ENCODE data around the gene IMPDH1. TPM values are rescaled to one million over a fixed set of nuclear protein-coding genes. Genes with fewer than 3 reads are reported as not detected.

IMPDH1 gene
- total and polyA plus RNA-seq, 9 of the 15 experiments (the other 6 are each of a cell fraction or from before 2014, with no cell fraction given) = 0.80 to 118 (median 64.3) TPM

DNA sequence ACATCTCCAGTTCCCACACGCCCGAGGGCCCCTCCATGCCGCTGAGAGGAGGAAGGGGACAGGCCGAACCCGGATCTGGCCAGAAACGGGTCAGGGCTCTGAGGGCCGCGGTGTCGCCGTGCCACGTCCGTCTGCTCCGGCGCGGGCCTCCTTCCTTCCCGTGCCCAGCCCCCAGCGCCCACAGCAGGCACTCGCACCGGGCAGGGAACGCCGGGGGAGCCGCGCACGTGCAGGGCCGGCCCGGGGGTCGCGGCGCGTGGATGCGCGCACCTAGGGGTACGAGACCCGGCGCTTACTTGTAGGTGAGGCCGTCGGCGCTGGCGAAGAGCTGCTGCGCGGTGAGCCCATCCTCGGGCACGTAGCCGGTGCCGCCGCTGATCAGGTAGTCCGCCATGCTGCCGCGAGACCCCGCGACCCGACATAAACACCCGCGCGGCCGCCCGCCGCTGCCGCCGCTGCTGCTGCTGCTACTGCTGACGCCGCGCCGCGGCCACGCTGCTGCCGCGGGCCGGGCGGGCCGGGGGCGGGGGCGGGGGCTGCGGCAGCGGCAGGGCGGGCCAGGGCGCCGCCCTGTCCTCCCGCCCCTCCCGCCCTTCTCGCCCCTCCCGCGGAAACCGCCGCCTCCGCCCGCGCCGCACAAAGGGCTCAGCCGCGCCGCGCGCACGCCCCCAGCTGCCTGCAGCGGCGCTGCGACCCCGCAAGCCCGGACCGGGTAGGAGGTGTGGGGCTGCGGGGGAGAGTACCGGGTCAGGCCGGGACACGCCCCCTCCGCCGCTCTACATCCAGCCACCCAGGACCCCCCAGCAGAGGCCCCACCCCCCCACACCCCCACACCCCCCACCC, 4.1 kb downstream of the IMPDH1 start (continued):
- no peak for TF ChIP-seq HOXB6 (CRISPR knock-in tag; IDR thresholded peaks at IDR 0.05; ENCODE audit: borderline replicate concordance)
- no peak for TF ChIP-seq BRF2 (IDR thresholded peaks at IDR 0.05; ENCODE audit: borderline replicate concordance, insufficient read depth, insufficient read length)
- 0 out of 2 replicates have a peak, but pooled peaks have one; percentile 30 for TF ChIP-seq ZBTB9 (CRISPR knock-in tag; IDR thresholded peaks at IDR 0.05)
- no peak for TF ChIP-seq ZNF584 (CRISPR knock-in tag; IDR thresholded peaks at IDR 0.05; ENCODE audit: low read depth)
- TF ChIP-seq SMAD3 (CRISPR knock-in tag; conservative IDR thresholded peaks at IDR 0.05) = no peak
- 0 out of 2 replicates have a peak, but pooled peaks have one; percentile 18 for TF ChIP-seq SUPT5H (IDR thresholded peaks at IDR 0.05)
- no peak for TF ChIP-seq E2F8 (IDR thresholded peaks at IDR 0.05; ENCODE audit: low read depth, partially characterized antibody)
- no peak; the same call in 1 of the 2 replicates for TF ChIP-seq ZSCAN32 (CRISPR knock-in tag; IDR thresholded peaks at IDR 0.05)
- no peak for TF ChIP-seq ZNF830 (CRISPR knock-in tag; IDR thresholded peaks at IDR 0.05)
- TF ChIP-seq RBM34 (IDR thresholded peaks at IDR 0.05; ENCODE audit: borderline replicate concordance, insufficient read depth, low read length) = 0 out of 2 replicates have a peak, but pooled peaks have one; percentile 40
- TF ChIP-seq PCBP1 (IDR thresholded peaks at IDR 0.05; ENCODE audit: low read depth, low read length, poor library complexity, severe bottlenecking) = peak; percentile 89
- TF ChIP-seq THRA (IDR thresholded peaks at IDR 0.05) = no peak
- no peak for TF ChIP-seq CUX1 (CRISPR knock-in tag; IDR thresholded peaks at IDR 0.05)
